GM21723 (cell line): ENCODE data around the gene SLC3A2.
"Not testable (repeated sequence)": the region's sequence is repeated elsewhere in the genome, so short reads cannot be mapped to it uniquely, and the experiment has no call there.

ENCODE experiments used
- ATAC-seq: cut with Tn5 transposase; IDR thresholded peaks from one replicate; pipeline ENCODE4 v1.9.1; 2021; ENCODE audit warnings: mild to moderate bottlenecking, moderate library complexity; ENCODE audit not compliant: unreplicated experiment

SLC3A2 gene

DNA sequence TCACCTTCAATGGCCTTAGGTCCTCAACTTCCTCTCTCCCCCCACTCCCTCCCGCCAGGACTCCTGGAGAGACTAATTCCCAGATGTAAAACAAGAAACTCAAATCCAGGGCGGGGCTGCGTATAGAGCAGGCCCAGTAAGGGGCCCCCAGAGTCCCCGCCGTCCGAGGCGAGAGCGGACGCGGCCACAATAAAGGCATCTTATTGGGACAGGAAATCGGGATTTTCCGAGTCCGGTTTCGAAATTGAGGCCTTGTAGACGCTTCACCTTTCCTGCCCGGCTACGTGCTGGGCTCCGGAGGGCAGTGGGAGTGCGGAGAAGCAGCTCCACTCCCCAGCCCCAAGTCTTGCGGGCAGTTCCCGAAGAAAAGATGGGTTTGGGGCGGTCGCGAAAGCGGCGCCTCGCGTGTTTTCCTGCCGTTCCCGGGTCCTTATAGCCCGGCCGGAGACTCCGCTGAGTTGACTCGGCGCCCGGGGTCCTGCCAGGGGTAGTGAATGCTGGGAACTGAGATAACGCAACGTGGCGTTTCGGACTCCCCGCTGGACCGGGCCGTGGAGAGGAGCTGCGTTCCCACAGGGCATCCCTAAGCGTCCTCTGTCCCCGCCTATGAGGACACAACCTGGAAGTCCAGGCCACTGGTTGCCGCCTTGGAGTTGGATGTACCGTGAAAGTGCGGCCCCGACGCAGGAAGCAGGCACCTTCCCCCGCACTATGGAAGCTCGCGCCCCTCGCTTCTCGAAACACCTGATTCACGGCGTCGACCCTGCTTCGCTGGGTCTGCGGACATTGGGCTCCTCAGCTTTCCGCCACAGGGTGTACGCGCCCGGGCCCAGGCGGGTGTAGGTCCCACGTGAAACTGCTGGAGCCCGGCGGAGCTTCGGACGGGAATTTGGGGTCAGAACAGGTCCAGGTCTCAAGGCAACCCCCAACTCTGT, 45.3 kb downstream of the SLC3A2 start:
- ATAC-seq, result no peak

DNA sequence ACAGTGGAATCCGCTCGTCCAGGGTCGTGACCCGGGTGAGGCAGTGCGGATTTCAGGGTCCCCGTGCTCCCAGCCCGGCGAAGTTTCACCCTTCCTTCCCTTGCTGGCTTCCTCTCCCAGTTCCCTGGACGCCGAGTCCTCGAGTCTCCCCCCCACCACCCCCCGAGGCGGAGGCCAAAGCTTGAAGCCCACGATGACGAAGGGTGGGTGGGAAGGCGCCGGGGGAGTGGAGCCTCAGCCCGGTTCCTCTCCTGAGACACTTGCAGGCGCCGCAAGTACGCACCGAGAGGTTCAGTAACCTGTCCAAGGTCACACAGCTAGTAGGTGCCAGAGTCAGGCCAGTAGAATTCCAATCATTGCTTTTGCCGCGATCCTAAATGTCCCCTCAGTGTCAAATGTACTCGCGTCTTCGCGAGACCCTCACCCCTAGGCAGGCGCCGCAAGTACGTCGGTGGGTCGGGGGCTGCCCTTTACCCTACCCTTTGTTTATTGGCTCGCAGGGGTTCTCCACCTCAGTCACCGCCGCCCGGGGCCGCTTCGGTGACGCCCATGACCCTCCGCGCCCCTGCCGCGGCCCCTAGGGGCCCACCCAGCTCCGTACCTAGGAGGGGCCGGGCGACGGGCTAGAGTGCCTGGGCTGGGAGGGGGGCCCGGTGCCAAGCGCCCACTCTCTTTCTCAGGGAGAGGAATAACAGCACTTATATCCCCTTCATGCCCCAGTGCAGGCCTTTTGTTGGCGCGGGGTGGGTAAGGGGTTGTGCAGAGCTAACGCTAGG, 46.2 kb downstream of the SLC3A2 start:
- no peak for ATAC-seq

DNA sequence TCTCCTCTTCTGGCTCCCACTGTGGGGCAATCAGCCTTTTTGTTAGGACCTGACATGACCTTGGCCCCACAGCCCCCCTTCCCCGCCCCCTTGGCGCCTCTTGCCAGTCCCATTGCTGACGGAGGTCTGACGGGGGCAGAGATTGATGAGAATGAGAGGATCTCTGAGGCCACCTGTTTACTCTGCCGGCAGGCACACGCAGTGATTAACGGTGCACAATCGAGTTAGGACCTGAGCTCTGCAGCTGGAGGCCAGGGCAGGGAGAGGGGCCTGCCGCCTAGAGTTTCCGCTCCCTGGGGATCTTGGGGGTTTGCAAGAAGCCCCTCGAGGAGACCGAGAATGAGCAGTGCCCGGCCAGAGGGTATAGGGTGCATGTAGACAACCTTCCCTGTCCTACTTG, 47.3 kb downstream of the SLC3A2 start:
- ATAC-seq, result no peak

DNA sequence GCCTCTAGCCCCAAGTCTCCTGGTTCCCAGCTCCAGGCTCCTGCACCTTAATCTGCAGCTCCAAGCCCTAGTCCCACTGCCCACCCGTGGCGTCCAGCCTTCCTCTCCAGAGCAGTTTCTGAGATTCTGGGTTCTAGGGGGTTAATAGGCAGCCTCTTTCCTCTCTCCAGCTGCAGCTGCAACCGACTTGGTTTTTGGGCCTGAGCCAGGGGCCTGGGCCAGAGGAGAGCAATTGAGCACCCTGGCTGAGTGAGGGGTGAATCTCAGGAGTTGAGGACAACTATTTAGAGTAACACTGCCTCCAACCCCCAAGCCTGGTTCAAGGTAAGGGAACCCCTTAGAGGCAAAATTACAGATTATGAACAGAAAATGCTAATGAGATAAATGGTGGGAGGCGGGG, 49.5 kb downstream of the SLC3A2 start:
- ATAC-seq, result no peak

DNA sequence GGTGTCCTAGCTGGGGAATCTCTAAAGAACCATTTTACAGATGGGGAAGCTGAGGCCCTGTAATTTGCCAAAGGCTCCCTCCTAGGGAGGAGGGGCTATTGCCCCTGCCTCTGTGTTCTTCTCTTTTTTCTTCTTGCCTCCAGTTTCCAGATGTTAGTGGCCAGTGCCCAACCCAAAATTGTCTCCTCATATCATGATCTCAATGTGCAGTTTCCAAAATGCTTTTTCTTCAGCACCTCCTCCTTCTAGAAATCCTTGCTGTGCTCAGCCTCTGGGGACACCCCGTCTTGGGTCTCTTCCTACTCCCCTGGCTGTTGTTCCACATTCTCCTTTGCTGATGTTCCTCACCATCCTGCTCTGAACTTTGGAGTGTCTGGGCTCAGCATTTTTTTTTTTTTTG, 50.0 kb downstream of the SLC3A2 start:
- ATAC-seq, result no peak

DNA sequence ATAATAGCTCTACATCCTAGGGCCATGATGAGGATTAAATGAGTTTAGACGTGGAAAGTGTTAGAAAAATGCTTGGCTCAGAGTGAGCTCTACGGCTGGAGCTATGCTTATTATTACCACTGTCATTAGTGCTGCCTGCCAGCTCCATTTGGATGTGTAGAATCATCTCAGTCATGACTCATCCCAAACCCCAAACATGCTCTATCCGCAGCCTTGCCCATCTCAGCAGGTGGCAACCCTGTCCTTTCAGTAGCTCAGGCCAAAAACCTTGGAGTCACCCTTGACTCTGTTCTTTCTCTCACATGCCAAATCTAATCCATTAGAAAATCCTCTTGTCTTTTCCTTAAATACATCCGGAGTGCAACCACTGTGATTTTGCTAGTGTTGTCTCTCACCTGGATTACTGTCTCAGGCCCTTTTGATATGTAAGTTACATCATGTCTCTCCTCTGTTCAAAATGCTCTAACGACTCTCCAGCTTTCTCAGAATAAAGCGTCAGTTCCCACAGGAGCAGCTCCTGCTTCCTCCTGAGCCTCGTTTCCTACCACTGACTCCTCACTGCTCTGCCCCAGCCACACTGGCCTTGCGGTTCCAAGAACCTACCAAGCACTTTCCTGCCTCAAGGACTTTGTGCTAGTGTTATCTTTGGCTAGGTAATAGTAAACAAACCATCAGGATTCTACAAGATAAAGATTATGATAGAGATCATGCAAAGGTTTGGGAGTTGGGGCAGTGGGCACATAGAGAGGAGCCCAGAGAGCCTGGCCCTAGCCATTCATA, 51.0 kb downstream of the SLC3A2 start:
- ATAC-seq, result no peak

DNA sequence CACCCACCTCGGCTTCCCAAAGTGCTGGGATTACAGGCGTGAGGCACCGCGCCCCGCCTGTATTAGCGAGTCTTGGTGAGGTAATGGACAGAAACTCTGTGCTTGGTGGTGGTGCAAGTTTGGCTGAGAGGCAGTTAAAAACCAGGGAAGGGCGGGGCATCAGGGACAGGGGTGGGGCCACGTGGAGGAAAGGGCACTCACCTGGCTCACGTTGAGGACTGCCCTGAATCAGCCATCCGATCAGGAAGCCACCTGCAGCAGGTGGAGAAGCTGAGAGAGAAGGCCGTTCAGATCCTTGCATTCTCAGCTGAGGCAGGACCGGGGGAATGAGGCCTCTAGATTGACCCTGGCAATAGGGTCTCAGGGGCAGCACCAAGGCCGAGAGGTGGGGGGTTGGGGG, 52.6 kb downstream of the SLC3A2 start:
- ATAC-seq, result no peak

DNA sequence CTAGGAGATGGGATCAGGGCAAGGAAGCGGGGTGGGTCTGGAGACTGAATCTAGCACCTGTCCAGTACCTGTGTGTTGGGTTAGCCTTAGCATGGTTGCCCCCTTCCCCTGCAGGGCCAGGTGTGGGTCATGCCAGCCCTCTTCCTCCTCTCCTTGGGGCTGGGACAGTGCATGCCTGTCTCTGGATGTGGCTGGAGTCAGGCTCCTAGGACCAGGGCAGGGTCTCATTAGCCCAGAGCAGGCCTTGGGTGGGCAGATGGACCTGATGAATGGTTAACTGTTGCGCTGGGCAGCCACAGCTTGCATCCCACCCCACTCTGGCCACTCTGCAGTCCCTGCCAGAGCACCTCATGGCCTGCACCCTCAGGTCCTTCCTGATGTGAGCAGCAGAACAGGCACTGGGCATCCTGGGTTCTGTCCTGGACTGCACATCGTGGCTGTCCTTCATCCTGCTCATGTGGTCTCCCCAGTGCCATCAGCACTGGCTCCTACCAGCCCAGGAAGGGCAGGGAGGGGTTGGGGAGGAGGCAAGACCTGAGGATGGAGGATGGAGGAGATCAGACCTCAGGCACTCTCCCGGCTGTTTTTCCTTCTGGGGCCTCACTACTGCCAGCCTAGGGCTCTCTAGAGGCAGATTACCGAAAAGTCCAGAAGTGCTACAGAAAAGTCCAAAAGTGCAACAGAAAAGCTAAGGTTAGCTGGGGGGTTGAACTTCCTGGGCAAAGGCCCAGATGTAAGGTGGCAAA, 53.2 kb downstream of the SLC3A2 start:
- ATAC-seq, result no peak

DNA sequence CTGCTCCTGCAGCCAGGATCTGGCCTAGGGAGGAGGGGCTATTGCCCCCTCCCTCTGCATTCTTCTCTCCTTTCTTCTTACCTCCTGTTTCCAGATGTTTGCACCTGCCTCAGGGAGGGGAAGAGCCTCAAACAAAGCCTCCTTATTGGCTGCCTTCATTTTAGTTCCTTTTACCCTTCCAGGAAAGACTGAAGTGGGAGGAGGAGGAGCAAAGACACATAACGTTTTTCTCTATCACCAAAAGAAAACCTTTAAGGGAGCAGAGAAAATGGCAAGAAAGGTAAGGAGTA, 53.7 kb downstream of the SLC3A2 start:
- ATAC-seq, result no peak

DNA sequence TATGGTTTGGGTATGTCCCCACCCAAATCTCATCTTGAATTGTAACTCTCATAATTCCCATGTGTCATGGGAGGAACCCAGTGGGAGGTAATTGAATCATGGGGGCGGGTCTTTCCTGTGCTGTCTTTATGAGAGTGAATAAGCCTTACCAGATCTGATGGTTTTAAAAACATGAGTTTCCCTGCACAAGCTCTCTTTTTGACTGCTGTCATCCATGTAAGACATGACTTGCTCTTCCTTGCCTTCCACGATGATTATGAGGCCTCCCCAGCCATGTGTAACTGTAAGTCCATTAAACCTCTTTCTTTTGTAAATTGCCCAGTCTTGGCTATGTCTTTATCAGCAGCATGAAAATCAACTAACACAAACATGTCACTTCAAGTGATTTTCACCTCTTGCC, 56.8 kb downstream of the SLC3A2 start:
- ATAC-seq, result not testable (repeated sequence)
